Natural killer cell (primary cell): Measurements from ENCODE around the gene CCDC74A. TPM values are rescaled to one million over a fixed set of nuclear protein-coding genes. Genes with fewer than 3 reads are reported as not detected.
"Not testable (repeated sequence)": the region's sequence is repeated elsewhere in the genome, so short reads cannot be mapped to it uniquely, and the experiment has no call there.

Experiments used
- ATAC-seq, 3 donors: fragments of 150-1000 bp in 2 of 3; fragments of 200-7000 bp in 1 of 3; cut with Tn5 transposase; 1 replicate in 1 of 3; 2 replicates in 2 of 3; pipeline ENCODE4 v1.10.0; 2021; ENCODE audit warnings: mild to moderate bottlenecking in 2 of 3, moderate library complexity in 2 of 3
- DNase-seq, 2 donors: peaks; one replicate each; pipeline versions ENCODE4 v3.0.0 to v3.0.0-alpha.2; 2013 to 2021; ENCODE audit warnings: mixed read lengths in 1 of 2
- H3K27ac ChIP-seq: one replicate; pipeline ENCODE4 v1.5.1; 2013; ENCODE audit warnings: mild to moderate bottlenecking, low read length
- H3K27me3 ChIP-seq: one replicate; pipeline ENCODE4 v1.6.1; 2013; ENCODE audit warnings: low read length; ENCODE audit not compliant: control insufficient read depth, insufficient read depth
- H3K36me3 ChIP-seq: one replicate; pipeline ENCODE4 v1.6.1; 2013; ENCODE audit warnings: low read length; ENCODE audit not compliant: control insufficient read depth, insufficient read depth
- H3K4me1 ChIP-seq: one replicate; pipeline ENCODE4 v1.6.1; 2013; ENCODE audit warnings: low read length; ENCODE audit not compliant: control insufficient read depth, insufficient read depth
- H3K4me3 ChIP-seq: one replicate; pipeline ENCODE4 v1.5.1; 2013; ENCODE audit warnings: low read length
- H3K9me3 ChIP-seq: one replicate; pipeline ENCODE4 v1.6.1; 2013; ENCODE audit warnings: low read length; ENCODE audit not compliant: control insufficient read depth, insufficient read depth
- H3K27ac Mint-ChIP-seq, 2 donors: one replicate each; pipeline ENCODE4 v1.8.0; 2022; ENCODE audit warnings: mild to moderate bottlenecking in 2 of 2, mixed read lengths in 2 of 2, moderate library complexity in 1 of 2
- H3K27me3 Mint-ChIP-seq, 2 donors: one replicate each; pipeline ENCODE4 v1.8.0; 2022; ENCODE audit warnings: low read depth in 2 of 2, mixed read lengths in 2 of 2
- H3K36me3 Mint-ChIP-seq: one replicate; pipeline ENCODE4 v1.8.0; 2022; ENCODE audit warnings: mixed read lengths
- H3K4me1 Mint-ChIP-seq, 2 donors: one replicate each; pipeline ENCODE4 v1.8.0; 2022; ENCODE audit warnings: mixed read lengths in 2 of 2
- H3K4me3 Mint-ChIP-seq: one replicate; pipeline ENCODE4 v1.8.0; 2022; ENCODE audit warnings: mild to moderate bottlenecking, moderate library complexity, mixed read lengths
- H3K9me3 Mint-ChIP-seq, 2 donors: one replicate each; pipeline ENCODE4 v1.8.0; 2022; ENCODE audit warnings: mixed read lengths in 2 of 2
- WGBS: methylation state at CpG from one replicate; pipeline ENCODE4 v1.1.7; 2013; ENCODE audit warnings: missing lambda C conversion rate; ENCODE audit not compliant: insufficient coverage; 5-methylcytosine and 5-hydroxymethylcytosine counted together
- intact Hi-C: fragments of 100-400 bp; cut with micrococcal nuclease; formaldehyde crosslinking; loops from one replicate; pipeline ENCODE4 v1.14.2; 2022
- total RNA-seq, 4 donors: library from RNA; stranded (reverse); fragments of 120-200 nt in 1 of 4; gene quantifications; one replicate each; pipeline versions ENCODE4 v1.2.3 to v1.2.4, GENCODE V29; 2013 to 2022
- TF ChIP-seq, protein P1 (sequence below): fragments of 200-600 bp; IDR thresholded peaks from one replicate; pipeline ENCODE4 v1.8.0; 2022; ENCODE audit warnings: antibody characterized with exemption

Gene CCDC74A
- total RNA-seq, 3 donors from 2014 or later (not counting 1 experiment from before 2014, with no cell fraction given): 0.95 to 1.5 (median 1.4) TPM

- peak overlapping the region; percentile 71 for H3K4me3 ChIP-seq
- intact Hi-C loops: loop anchor here (2.0 kb wide), 1 partner anchor 34 kb away; the partner anchor contains the start of gene CCDC74A
- H3K36me3 ChIP-seq: no peaks in the 10 kb centered on the region
- no peaks in the 10 kb centered on the region for H3K9me3 ChIP-seq
- no peaks in the 10 kb centered on the region for H3K36me3 Mint-ChIP-seq
- H3K27ac ChIP-seq: peak overlapping the region; percentile 90
- H3K9me3 Mint-ChIP-seq: no peaks in the 10 kb centered on the region
- H3K4me1 ChIP-seq: peaks cover 34% of the 10 kb centered on the region
- no peaks in the 10 kb centered on the region for H3K27me3 ChIP-seq
- peak overlapping the region; percentile 93 to 95 for H3K27ac Mint-ChIP-seq
- DNase-seq (peak; percentile 91 to 98), ATAC-seq (peak; percentile 74 to 91 (median 81))
- TF ChIP-seq, protein P1, sequence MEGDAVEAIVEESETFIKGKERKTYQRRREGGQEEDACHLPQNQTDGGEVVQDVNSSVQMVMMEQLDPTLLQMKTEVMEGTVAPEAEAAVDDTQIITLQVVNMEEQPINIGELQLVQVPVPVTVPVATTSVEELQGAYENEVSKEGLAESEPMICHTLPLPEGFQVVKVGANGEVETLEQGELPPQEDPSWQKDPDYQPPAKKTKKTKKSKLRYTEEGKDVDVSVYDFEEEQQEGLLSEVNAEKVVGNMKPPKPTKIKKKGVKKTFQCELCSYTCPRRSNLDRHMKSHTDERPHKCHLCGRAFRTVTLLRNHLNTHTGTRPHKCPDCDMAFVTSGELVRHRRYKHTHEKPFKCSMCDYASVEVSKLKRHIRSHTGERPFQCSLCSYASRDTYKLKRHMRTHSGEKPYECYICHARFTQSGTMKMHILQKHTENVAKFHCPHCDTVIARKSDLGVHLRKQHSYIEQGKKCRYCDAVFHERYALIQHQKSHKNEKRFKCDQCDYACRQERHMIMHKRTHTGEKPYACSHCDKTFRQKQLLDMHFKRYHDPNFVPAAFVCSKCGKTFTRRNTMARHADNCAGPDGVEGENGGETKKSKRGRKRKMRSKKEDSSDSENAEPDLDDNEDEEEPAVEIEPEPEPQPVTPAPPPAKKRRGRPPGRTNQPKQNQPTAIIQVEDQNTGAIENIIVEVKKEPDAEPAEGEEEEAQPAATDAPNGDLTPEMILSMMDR: peak; percentile 91
- peaks cover 25 to 44% of the 10 kb centered on the region in 2 donors for H3K4me1 Mint-ChIP-seq
- 0% methylated on average over 79 of the region's 79 CpGs for WGBS
- H3K27me3 Mint-ChIP-seq: no peaks in the 10 kb centered on the region
- peak overlapping the region; percentile 95 for H3K4me3 Mint-ChIP-seq
Observed at GRCh38 chr2:131492418-131493198, 35.1 kb upstream of the CCDC74A start.

DNA sequence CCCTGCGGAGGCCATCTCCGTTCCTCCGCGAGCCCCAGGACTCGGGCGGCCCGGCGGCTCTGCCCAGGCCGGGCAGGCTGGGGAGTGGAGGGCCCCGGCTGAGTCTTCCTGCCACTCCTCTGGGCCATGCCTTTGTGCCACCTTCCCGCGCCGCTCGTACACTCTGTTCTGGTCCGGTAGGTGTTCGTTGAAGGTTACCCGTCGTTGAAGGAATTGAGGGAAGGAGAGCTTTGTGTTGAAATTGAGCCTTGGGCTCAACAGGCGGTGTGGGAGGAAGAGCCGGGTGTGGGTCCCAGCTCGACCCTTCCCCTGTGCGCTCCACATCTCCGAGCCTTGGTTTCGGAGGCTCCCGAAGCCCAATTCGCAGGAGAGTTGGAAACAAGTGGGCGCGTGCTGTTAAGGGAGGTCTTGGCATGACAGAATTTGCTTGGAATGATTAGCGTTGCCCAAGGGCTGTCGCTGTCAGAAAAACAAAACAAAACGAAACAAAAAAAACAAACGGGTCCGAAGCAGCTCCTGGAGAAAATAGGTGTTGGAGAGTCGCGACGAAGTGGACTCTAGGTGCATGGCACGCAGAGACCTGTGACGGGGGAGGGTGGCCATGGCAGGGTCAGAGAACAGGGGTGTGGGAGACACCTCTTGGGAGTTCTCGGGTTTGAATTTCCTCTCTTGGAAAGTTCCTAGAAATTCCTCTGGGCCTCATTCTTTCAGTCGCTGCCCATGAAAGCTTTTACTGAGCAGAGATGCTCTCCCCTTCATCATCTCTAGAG, 34.3 kb upstream of the CCDC74A start:
- no peaks in the 10 kb centered on the region for H3K9me3 ChIP-seq
- Mint-ChIP-seq H3K9me3 (no peaks in the 10 kb centered on the region), H3K27ac (peak overlapping the region; percentile 93 to 95), H3K27me3 (no peaks in the 10 kb centered on the region), H3K4me1 (peaks cover 25 to 44% of the 10 kb centered on the region in 2 donors), H3K4me3 (peak overlapping the region; percentile 95), H3K36me3 (no peaks in the 10 kb centered on the region)
- peaks cover 34% of the 10 kb centered on the region for H3K4me1 ChIP-seq
- H3K27me3 ChIP-seq: no peaks in the 10 kb centered on the region
- H3K4me3 ChIP-seq: peak overlapping the region; percentile 71
- DNase-seq: no peak
- peak overlapping the region; percentile 90 for H3K27ac ChIP-seq
- TF ChIP-seq, protein P1: no peak
- ATAC-seq: peak; percentile 34 to 41 (median 40)
- no peaks in the 10 kb centered on the region for H3K36me3 ChIP-seq
- intact Hi-C loops: loop anchor here (2.0 kb wide), 1 partner anchor 33 kb away; the partner anchor contains the start of gene CCDC74A
- under 1% methylated on average over 40 of the region's 40 CpGs for WGBS

DNA sequence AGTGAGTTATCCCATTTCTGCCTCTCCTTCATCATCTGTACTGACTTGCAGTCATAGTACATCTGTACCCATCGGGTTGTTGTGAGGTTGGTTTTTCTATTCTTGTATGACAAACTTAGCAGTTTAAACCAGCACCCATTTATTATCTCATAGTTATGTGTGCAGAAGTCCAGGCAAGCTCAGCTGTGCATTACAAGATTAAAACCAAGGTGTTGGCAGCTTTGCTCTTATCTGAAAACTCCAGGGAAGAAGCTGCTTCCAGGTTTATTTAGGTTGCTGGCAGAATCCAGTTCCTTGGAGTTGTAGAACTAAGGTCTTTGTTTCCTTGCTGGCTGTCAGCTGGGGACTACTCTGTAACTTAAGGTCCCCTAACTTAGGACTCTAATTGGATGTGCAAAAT, 32.2 kb upstream of the CCDC74A start:
- WGBS: no CpG with 5 or more reads among the region's 1 CpG
- intact Hi-C loops: not testable (repeated sequence)

GRCh38 chr2:131498321-131498973, 29.2 kb upstream of the CCDC74A start:
- H3K36me3 Mint-ChIP-seq, H3K27me3 Mint-ChIP-seq, H3K27me3 ChIP-seq, H3K4me3 ChIP-seq, ATAC-seq, intact Hi-C loops, H3K9me3 ChIP-seq, H3K9me3 Mint-ChIP-seq, H3K4me3 Mint-ChIP-seq, DNase-seq, H3K27ac ChIP-seq, H3K27ac Mint-ChIP-seq: not testable (repeated sequence)
- Histone ChIP-seq H3K4me1 (peaks cover 16% of the 10 kb centered on the region), H3K36me3 (peaks cover 17% of the 10 kb centered on the region)
- peaks cover 15 to 25% of the 10 kb centered on the region in 2 donors for H3K4me1 Mint-ChIP-seq
- 76% methylated on average over 7 of the region's 8 CpGs for WGBS

More for the DNA sequence above, 32.2 kb upstream of the CCDC74A start:
- H3K27me3 Mint-ChIP-seq, H3K4me3 ChIP-seq, DNase-seq, H3K9me3 ChIP-seq, H3K36me3 Mint-ChIP-seq, H3K36me3 ChIP-seq, H3K9me3 Mint-ChIP-seq, ATAC-seq, H3K27me3 ChIP-seq, H3K27ac ChIP-seq: not testable (repeated sequence)
- peak overlapping the region in 1 of 2 donors; percentile 16 for H3K27ac Mint-ChIP-seq
- peak overlapping the region; percentile 31 for H3K4me3 Mint-ChIP-seq
- peaks cover 22 to 40% of the 10 kb centered on the region in 2 donors for H3K4me1 Mint-ChIP-seq
- H3K4me1 ChIP-seq: peaks cover 26% of the 10 kb centered on the region

GRCh38 chr2:131503587-131503986, 24.1 kb upstream of the CCDC74A start:
- H3K27me3 Mint-ChIP-seq, H3K4me3 ChIP-seq, H3K4me3 Mint-ChIP-seq, H3K9me3 ChIP-seq, H3K27ac ChIP-seq, DNase-seq, H3K27me3 ChIP-seq, intact Hi-C loops, H3K9me3 Mint-ChIP-seq, H3K36me3 Mint-ChIP-seq: not testable (repeated sequence)
- WGBS: 80% methylated on average over 4 of the region's 4 CpGs
- Histone ChIP-seq H3K4me1 (peaks cover 22% of the 10 kb centered on the region), H3K36me3 (peaks cover 30% of the 10 kb centered on the region)
- Mint-ChIP-seq H3K27ac (peak overlapping the region; percentile 53 to 87), H3K4me1 (peaks cover 8 to 12% of the 10 kb centered on the region in 2 donors)
- peak; percentile 15 to 28 (median 27) for ATAC-seq
